HG03565 (cell line): Measurements from ENCODE around the gene ANTKMT.
"Not testable (repeated sequence)": the region's sequence is repeated elsewhere in the genome, so short reads cannot be mapped to it uniquely, and the experiment has no call there.

Experiments used
- ATAC-seq: cut with Tn5 transposase; IDR thresholded peaks from one replicate; pipeline ENCODE4 v1.9.1; 2021; ENCODE audit warnings: mild to moderate bottlenecking, moderate library complexity; ENCODE audit not compliant: unreplicated experiment

ANTKMT gene

GRCh38 chr16:740459-740763 lies 19.5 kb downstream of the ANTKMT start:
- peak; percentile 1 for ATAC-seq

DNA sequence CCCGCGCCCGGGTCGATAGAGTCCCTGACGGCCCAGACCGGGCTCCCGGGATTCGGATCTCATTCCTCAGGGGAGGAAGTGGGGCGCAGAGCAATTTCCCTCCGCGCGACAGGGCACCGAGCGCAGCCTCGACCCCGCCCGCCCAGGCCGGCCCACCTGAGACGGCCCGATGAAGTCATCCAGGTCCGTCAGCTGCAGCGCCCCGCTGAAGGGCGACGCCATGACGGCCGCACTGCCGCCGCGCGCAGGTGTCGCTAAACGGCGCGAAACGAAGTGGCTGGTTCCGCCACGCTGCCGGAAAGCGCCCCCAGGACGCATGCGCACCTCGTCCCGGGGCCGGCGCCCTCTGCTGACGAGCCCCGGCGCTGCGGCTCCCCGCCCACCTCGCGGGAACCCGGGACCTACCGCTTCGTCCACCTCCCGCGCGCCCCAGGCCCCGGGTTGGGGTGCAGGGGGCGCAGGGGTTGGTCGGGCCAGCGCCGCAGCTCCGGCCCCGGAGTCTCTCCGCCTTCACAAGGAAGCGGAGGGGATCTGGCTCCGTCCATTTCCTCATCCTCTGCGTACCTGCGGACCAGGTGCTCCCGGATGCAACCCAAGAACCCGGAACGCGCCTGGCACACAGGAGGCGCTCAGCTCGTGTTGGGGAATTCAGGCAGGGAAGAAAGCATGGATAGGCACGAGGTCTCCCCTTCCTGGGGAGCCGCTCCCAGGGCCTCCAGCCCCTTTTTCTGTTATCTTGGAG lies 20.0 kb downstream of the ANTKMT start, which contains the start of gene CIAO3:
CIAO3 (minus strand) TSS at position 234 of the 742 bp plus-strand sequence; CDS start at position 222, 12 bp downstream.
- ATAC-seq, result peak; percentile 70

DNA sequence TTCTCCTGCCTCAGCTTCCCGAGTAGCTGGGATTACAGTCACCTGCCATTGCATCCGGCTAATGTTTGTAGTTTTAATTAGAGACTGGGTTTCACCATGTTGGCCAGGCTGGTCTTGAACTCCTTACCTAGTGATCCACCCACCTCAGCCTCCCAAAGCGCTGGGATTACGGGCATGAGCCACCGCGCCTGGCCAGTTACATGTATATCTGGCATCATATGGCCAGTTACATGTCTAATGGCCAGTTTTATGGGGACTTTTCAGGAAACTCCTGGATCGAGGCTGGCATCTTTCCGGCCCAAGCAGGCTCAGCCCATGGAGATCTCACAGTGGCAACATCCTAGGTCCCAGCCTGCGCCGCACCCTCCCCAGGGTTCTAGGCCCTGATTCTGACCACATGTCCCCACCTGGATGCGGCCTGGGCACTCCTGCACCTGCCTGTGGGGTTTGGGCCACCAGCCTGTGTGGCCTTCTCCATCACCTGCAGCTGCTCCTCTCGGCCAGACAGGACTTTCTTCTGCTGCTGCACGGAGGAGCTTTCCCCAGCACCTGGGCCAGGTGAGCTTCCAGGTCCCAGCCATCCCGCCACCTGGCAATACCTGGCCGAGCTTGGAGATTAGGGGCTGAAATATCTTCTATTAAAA lies 21.2 kb downstream of the ANTKMT start:
- no peak for ATAC-seq

GRCh38 chr16:742894-743293 lies 21.9 kb downstream of the ANTKMT start:
- ATAC-seq, result not testable (repeated sequence)

DNA sequence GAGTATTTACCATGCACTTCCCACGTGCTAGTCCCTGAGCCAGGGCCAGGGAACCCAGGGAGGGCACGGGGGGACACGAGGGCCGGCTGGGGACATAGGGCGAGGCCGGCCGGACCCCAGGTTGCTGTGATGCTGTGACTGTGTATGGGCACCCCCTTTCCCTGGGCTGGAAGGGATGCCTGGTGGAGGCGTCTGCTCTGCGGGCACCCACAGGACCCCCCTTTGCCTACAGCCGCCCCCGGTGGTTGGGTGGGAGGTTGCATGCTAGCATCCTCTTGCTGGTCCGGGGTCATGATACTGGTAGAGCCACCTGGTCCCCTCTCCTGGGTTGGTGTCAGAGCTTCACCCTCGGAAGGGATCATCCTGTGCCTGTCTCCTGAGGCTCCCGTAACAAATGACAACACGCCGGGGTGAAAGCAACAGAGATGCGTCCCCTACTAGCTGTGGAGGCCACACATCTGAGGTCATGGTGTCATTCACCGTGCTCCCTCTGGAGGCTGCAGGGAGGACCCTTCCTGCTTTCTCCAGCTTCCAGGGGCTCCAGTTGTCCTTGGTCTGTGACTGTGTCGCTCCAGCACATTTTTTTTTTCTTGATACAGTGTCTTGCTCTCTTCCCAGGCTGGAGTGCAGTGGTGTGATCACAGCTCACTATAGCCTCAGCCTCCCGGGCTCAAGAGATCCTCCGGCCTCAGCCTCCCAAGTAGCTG lies 23.0 kb downstream of the ANTKMT start:
- ATAC-seq, result no peak

DNA sequence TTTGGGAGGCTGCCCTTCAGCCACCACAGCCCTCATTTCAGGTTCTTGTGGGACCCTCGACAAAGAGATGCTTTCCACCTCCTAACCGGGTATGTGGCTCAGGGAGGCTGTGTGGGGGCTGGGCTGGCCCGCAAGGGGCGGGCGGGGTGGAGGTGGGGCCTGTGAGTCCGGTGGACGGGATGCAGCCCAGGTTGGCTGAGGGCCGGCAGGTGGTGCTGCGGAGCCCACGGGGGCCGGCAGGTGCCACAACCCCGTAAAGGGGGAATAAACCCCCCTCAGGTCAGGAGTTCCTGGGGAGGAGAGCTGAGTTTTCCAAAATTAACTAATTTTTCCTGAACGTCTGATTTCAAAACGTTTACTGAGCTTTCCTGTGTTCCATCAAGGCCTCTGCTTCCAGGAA lies 24.8 kb downstream of the ANTKMT start:
- no peak for ATAC-seq

- no peak for ATAC-seq
These were observed 25.7 kb downstream of the ANTKMT start for GRCh38 chr16:746637-747036.

GRCh38 chr16:747978-748746 lies 27.2 kb downstream of the ANTKMT start:
- no peak for ATAC-seq

GRCh38 chr16:749010-749409 lies 28.1 kb downstream of the ANTKMT start:
- no peak for ATAC-seq

- no peak for ATAC-seq
These were observed 29.5 kb downstream of the ANTKMT start for GRCh38 chr16:750485-750884.

GRCh38 chr16:751152-752006 lies 30.4 kb downstream of the ANTKMT start:
- ATAC-seq, result no peak

DNA sequence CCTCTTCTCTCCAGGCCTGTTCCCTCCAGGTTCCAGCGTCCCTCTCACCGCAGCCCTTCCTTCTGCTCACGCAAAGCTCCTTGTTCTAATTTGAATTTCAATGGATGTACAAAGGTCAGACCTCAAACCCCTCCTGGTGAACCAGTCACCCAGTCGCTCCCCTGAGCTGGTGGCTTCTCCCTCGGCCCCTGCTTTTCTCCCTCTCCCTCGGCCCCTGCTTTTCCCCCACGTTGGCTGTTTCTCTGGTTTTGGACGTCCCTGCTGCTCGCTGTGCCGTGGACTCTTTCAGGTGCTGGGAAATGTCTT lies 31.0 kb downstream of the ANTKMT start:
- no peak for ATAC-seq

DNA sequence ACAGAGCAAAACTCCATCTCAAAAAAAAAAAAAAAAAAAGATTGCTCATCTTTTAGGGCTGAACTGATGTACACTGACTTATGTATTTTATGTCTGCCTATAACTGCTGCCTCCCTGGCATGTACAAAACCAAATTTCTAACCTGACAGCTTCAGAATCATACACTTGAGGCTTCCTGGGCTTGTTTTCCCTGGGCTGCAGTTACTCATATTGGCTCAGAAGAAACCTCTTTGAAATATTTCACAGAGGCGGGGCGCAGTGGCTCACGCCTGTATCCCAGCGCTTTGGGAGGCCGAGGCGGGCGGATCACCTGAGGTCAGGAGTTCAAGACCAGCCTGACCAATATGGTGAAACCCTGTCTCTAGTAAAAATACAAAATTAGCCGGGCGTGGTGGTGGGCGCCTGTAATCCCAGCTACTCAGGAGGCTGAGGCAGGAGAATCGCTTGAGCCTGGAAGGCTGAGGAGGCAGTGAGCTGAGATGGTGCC lies 33.2 kb downstream of the ANTKMT start:
- not testable (repeated sequence) for ATAC-seq

DNA sequence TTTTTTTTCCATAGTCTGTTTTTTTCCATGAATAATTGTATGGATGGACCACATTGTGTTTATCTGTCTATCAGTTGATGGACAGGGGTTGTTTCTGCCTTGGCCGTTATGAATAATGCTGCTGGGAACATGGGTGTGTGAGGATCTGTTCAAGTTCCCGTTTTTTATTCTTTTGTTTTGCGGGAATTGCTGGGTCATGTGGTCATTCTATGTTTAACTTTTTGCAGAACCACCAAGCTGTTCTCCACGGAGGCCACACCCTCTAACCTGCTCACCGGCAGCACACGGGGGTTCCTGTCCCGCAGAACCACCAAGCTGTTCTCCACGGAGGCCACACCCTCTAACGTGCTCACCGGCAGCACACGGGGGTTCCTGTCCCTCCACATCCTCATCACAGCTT lies 33.7 kb downstream of the ANTKMT start:
- no peak for ATAC-seq

GRCh38 chr16:756428-756827 lies 35.5 kb downstream of the ANTKMT start:
- ATAC-seq, result no peak

GRCh38 chr16:759110-759910 lies 38.4 kb downstream of the ANTKMT start:
- no peak for ATAC-seq

DNA sequence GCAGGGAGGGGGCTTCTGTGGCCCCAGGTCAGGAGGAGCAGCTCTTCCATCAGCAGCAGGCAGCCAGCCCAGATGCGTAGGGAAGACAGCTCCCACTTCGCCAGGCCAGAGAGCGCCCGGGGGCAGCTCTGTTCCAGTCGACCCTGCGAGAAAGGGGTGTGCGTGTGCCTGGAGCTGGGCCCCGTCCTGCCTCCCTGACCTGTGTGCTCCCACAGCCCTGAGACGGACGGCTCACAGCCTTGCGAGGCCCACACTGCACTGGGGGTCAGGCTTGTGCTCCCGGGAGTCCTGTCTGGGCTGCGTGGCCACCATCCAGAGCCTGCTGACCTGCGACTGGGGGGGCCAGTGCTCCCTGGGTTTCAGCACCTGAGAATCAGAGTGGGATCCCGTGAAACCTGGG lies 39.1 kb downstream of the ANTKMT start:
- ATAC-seq, result no peak

GRCh38 chr16:760545-761343 lies 39.8 kb downstream of the ANTKMT start, which contains the start of gene MSLN:
Gene MSLN (plus strand): TSS chr16:760734. CDS start chr16:762681, 1,947 bp downstream.
- no peak for ATAC-seq
